ENCODE results near the gene GABRB1.

GRCh38 chr4:47054130-47054529 lies 22.8 kb downstream of the GABRB1 start:
- TF ChIP-seq CTCF (IDR thresholded peaks at IDR 0.05), result no peak
- TF ChIP-seq POLR2A (IDR thresholded peaks at IDR 0.05), result no peak

Data from adrenal gland (tissue), 5 donors.